Measurements from ENCODE around the gene GPC5. TPM values are rescaled to one million over a fixed set of nuclear protein-coding genes. Genes with fewer than 3 reads are reported as not detected.

GPC5 gene
- total and polyA plus RNA-seq, 2 of the 13 experiments (the other 11 are each of a cell fraction or from before 2014, with no cell fraction given): 0.02 to 0.07 TPM

DNA sequence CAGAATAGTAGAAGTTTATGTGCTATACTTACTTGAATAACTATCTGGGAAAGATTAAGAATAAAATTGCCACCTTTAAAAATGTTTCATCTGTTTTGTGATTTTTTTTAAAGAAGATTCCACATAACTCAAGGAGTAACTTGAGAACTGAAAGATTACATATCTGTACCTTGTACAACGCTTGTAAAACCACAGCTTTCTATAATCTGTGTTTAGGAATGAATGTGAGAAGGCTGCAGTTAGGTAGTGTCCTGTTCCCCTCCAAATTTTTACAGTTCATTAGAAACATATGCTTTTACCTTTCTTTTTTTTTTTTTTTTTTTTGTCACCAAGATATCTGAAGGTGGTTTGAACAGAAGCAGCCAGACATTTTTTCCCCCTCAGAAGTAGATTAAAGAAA, 1515.4 kb downstream of the GPC5 start:
- in situ Hi-C loops (cut with HindIII; ENCODE audit: extremely low pct_ligation_motif_present, low pct_unique_long_range_greater_than_20kb): no loop called here
- 0% methylated on average over 1 of the region's 1 CpG for WGBS (ENCODE audit: low lambda C conversion rate)
- no peak overlapping the region for H3K9ac ChIP-seq (ENCODE audit: insufficient read depth, low read depth, low read length)
- H3K27ac ChIP-seq (ENCODE audit: extremely low read length, insufficient read depth, low read length): no peak overlapping the region
- H3K36me3 ChIP-seq (replicated peaks in 1 of 2; ENCODE audit: control insufficient read depth in 1 of 2, insufficient read depth in 2 of 2, low read length in 2 of 2): no peaks in the 10 kb centered on the region
- H3K4me3 ChIP-seq (replicated peaks in 1 of 3; ENCODE audit: insufficient read depth in 1 of 3, low read depth in 2 of 3, low read length in 3 of 3): no peak overlapping the region
- TF ChIP-seq, protein P1, sequence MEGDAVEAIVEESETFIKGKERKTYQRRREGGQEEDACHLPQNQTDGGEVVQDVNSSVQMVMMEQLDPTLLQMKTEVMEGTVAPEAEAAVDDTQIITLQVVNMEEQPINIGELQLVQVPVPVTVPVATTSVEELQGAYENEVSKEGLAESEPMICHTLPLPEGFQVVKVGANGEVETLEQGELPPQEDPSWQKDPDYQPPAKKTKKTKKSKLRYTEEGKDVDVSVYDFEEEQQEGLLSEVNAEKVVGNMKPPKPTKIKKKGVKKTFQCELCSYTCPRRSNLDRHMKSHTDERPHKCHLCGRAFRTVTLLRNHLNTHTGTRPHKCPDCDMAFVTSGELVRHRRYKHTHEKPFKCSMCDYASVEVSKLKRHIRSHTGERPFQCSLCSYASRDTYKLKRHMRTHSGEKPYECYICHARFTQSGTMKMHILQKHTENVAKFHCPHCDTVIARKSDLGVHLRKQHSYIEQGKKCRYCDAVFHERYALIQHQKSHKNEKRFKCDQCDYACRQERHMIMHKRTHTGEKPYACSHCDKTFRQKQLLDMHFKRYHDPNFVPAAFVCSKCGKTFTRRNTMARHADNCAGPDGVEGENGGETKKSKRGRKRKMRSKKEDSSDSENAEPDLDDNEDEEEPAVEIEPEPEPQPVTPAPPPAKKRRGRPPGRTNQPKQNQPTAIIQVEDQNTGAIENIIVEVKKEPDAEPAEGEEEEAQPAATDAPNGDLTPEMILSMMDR (CRISPR knock-in tag; IDR thresholded peaks at IDR 0.05): no peak
- TF ChIP-seq SNRNP70 (IDR thresholded peaks at IDR 0.05; ENCODE audit: low read depth, low read length): no peak
- TF ChIP-seq HCFC1 (IDR thresholded peaks at IDR 0.05; ENCODE audit: low read depth, low read length): no peak
- no peak for TF ChIP-seq TCF12 (IDR thresholded peaks at IDR 0.05)
- TF ChIP-seq TCF12 (CRISPR knock-in tag; IDR thresholded peaks at IDR 0.05): no peak
- TF ChIP-seq ZNF878 (CRISPR knock-in tag; IDR thresholded peaks at IDR 0.05): no peak
- TF ChIP-seq ZNF235 (CRISPR knock-in tag; IDR thresholded peaks at IDR 0.05; ENCODE audit: borderline replicate concordance): no peak
- no peak for TF ChIP-seq SIN3B (IDR thresholded peaks at IDR 0.05; ENCODE audit: low read length)
- TF ChIP-seq HOXA5 (CRISPR knock-in tag; IDR thresholded peaks at IDR 0.05): no peak
- no peak for TF ChIP-seq MEF2D (CRISPR knock-in tag; IDR thresholded peaks at IDR 0.05)
- intact Hi-C loops (cut with micrococcal nuclease; ENCODE audit: unreplicated experiment): no loop called here
- CTCF ChIA-PET (ENCODE audit: low intra/inter-chr PET ratio, low total read pairs): no interaction called here
- POLR2A ChIA-PET: no interaction called here
- no peak for FAIRE-seq
- H3K4me1 ChIP-seq (ENCODE audit: insufficient read depth, low read length): no peaks in the 10 kb centered on the region
- no peaks in the 10 kb centered on the region; the same call in 1 of the 2 replicates for H4K20me1 ChIP-seq (ENCODE audit: insufficient read depth, low read length)
- no peak overlapping the region for H3K4me2 ChIP-seq (ENCODE audit: low read depth, low read length)
- ATAC-seq: no peak
- no peaks in the 10 kb centered on the region for H3K79me2 ChIP-seq (ENCODE audit: insufficient read depth, low read length)
- 0 out of 5 replicates have a peak, but pooled peaks cover 0 to 3% of the 10 kb centered on the region in 2 experiments for H3K27me3 ChIP-seq (ENCODE audit: control insufficient read depth in 1 of 2, insufficient read depth in 2 of 2, low read length in 2 of 2)
- H3K9me3 ChIP-seq (ENCODE audit: low read length): no peaks in the 10 kb centered on the region
- H2AFZ ChIP-seq (ENCODE audit: low read length): no peak overlapping the region
- no peak for DNase-seq (ENCODE audit: low spot score)
- no TSS peak for BruUV-seq (replicated peaks)

MicroRNAs within 50 kb of the gene (microRNA counts, 767-probe panel; counts per million panel counts)
- microRNA hsa-miR-18a-5p (not detected), microRNA hsa-miR-19a-3p (not detected), microRNA hsa-miR-19b-3p (not detected), microRNA hsa-miR-20a-5p+hsa-miR-20b-5p (not detected), microRNA hsa-miR-92a-3p (49,397 counts per million, percentile 70 among the panel's probes with 10 or more counts)

Small RNAs within 50 kb of the gene (microRNA-seq; reads per million reads assigned to microRNA genes)
- not detected for gene MIR548AS

Small RNAs within 50 kb of the gene (small RNA-seq; reads per million reads assigned to genes)
- 0 reads per million in 3 experiments for gene AL356737.1 (ENCODE audit: insufficient read depth in 2 of 3, insufficient read length in 3 of 3, low read depth in 2 of 3, low replicate concordance in 1 of 3)
- 0 reads per million in 3 experiments for gene FABP5P4 (ENCODE audit: insufficient read depth in 2 of 3, insufficient read length in 3 of 3, low read depth in 2 of 3, low replicate concordance in 1 of 3)
- 0 reads per million in 3 experiments for gene MIR548AS (ENCODE audit: insufficient read depth in 2 of 3, insufficient read length in 3 of 3, low read depth in 2 of 3, low replicate concordance in 1 of 3)
- 0 reads per million in 3 experiments for gene RNU4ATAC3P (ENCODE audit: insufficient read depth in 2 of 3, insufficient read length in 3 of 3, low read depth in 2 of 3, low replicate concordance in 1 of 3)

Other genes starting within 250 kb of the GPC5 start
- 0.73 and 12.3 TPM in 2 replicates for gene MIR17HG, start 50.9 kb upstream of the GPC5 start, total RNA-seq (2016; rRNA removed; fragmentation: Illumina TruSeq; extraction: Trizol)
- gene MIR17HG, start 50.9 kb upstream of the GPC5 start, polyA plus RNA-seq (2011; rRNA removed): 2.0 and 2.5 TPM in 2 replicates

Measured in HepG2 (cell line).